Ishikawa (cell line): ENCODE data around the gene SOX4.

Experiments
- CREB1 ChIP-seq: IDR thresholded peaks from 2 replicates; pipeline ENCODE4 v1.6.1; 2012; ENCODE audit warnings: low read depth
- EP300 ChIP-seq: IDR thresholded peaks from 2 replicates; pipeline ENCODE4 v1.6.1; 2012; ENCODE audit warnings: borderline replicate concordance
- RAD21 ChIP-seq: IDR thresholded peaks from 2 replicates; pipeline ENCODE4 v1.6.1; 2012; ENCODE audit warnings: low read depth
- TAF1 ChIP-seq: IDR thresholded peaks from 2 replicates; pipeline ENCODE4 v1.6.1; 2012; ENCODE audit warnings: low read depth, mild to moderate bottlenecking
- TEAD4 ChIP-seq: IDR thresholded peaks from 2 replicates; pipeline ENCODE4 v1.6.1; 2012
- YY1 ChIP-seq: IDR thresholded peaks from 2 replicates; pipeline ENCODE4 v1.6.1; 2012; ENCODE audit warnings: low read depth
- ZBTB7A ChIP-seq: IDR thresholded peaks from 2 replicates; pipeline ENCODE4 v1.6.1; 2012; ENCODE audit warnings: low read depth
- TF ChIP-seq, protein P1 (sequence below): IDR thresholded peaks from 2 replicates; pipeline ENCODE4 v1.6.1; 2012; ENCODE audit warnings: low read depth, mild to moderate bottlenecking
- TF ChIP-seq, protein P2 (sequence below): IDR thresholded peaks from 2 replicates; pipeline ENCODE4 v1.6.1; 2012

DNA sequence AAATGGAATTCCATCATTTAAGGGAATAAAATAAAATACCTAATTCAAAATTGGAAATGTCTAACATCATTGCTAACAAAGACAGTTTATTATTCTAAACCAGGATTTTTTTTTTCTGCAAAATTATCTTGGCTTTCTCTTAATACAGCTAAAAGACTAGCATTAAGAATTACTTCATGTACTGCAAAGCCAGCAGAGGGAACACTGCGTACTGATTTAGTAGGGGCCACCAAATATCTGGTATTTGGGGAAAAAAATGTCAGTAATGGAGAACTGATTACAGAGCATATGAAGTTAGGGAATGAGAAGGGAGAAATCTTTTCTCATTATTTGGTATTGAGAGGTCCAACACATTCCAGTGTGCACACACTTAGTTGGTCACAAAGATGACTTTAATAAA, 3.2 kb upstream of the SOX4 start:
- TF ChIP-seq, protein P1, sequence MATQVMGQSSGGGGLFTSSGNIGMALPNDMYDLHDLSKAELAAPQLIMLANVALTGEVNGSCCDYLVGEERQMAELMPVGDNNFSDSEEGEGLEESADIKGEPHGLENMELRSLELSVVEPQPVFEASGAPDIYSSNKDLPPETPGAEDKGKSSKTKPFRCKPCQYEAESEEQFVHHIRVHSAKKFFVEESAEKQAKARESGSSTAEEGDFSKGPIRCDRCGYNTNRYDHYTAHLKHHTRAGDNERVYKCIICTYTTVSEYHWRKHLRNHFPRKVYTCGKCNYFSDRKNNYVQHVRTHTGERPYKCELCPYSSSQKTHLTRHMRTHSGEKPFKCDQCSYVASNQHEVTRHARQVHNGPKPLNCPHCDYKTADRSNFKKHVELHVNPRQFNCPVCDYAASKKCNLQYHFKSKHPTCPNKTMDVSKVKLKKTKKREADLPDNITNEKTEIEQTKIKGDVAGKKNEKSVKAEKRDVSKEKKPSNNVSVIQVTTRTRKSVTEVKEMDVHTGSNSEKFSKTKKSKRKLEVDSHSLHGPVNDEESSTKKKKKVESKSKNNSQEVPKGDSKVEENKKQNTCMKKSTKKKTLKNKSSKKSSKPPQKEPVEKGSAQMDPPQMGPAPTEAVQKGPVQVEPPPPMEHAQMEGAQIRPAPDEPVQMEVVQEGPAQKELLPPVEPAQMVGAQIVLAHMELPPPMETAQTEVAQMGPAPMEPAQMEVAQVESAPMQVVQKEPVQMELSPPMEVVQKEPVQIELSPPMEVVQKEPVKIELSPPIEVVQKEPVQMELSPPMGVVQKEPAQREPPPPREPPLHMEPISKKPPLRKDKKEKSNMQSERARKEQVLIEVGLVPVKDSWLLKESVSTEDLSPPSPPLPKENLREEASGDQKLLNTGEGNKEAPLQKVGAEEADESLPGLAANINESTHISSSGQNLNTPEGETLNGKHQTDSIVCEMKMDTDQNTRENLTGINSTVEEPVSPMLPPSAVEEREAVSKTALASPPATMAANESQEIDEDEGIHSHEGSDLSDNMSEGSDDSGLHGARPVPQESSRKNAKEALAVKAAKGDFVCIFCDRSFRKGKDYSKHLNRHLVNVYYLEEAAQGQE, result no peak
- TF ChIP-seq ZBTB7A (no peak), EP300 (no peak), RAD21 (no peak), TAF1 (no peak), YY1 (no peak), TEAD4 (no peak), CREB1 (no peak)
- TF ChIP-seq, protein P2, sequence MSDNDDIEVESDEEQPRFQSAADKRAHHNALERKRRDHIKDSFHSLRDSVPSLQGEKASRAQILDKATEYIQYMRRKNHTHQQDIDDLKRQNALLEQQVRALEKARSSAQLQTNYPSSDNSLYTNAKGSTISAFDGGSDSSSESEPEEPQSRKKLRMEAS, result no peak
